ENCODE measurements around the gene SYNE2.

- TF ChIP-seq CTCF (IDR thresholded peaks at IDR 0.05 in 4 of 5, conservative IDR thresholded peaks at IDR 0.05 in 1 of 5) (no peak), POLR2A (IDR thresholded peaks at IDR 0.05) (no peak)
Measured at GRCh38 chr14:63922696-63923421, 70.1 kb downstream of the SYNE2 start.
